ENCODE measurements around the gene RBM33.

Gene RBM33

DNA sequence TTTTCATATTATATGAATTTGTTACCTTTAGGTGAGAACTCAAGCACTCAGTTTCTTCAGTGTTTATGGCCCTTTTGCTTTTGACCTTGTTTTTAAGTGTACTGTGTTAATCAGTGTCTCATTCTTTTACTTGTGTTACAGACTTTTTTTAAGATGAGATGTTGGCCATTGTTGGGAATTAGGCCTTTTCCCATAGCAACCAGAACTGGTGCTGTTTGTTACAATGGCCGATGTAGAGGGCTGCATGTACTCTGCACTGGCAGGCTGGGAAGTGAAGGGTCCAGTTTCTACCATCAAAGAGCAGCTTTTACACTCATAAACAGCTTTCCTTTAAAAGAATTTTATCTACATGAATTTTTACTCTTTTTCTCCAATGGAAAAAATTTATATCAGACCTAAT, 102.7 kb downstream of the RBM33 start:
- TF ChIP-seq CTCF (IDR thresholded peaks at IDR 0.05; ENCODE audit: low read depth, low read length): no peak
- no peak for DNase-seq (ENCODE audit: extremely low read depth, low read depth)

DNA sequence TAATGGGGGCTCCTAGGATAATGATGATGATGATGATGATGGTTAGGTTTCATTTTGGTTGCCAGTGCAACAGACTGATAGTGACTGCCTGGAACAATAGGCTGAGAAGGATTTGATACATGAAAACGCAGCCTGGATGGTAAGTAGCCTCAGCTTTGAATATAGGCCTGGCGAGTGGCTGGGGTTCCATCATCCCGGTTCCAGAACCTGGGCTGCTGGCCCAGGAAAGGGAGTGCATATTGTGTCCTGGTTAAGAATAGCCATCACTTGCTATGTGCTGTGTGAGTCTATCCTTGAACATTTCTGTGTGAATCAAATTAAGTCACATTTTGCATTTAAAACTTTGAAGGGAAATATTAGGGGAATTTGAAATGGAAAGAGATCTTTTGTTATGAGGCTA, 105.1 kb downstream of the RBM33 start:
- DNase-seq (ENCODE audit: extremely low read depth, low read depth): no peak
- TF ChIP-seq CTCF (IDR thresholded peaks at IDR 0.05; ENCODE audit: low read depth, low read length): no peak

GRCh38 chr7:155750255-155751125, 106.0 kb downstream of the RBM33 start:
- no peak for DNase-seq (ENCODE audit: extremely low read depth, low read depth)
- TF ChIP-seq CTCF (IDR thresholded peaks at IDR 0.05; ENCODE audit: low read depth, low read length): no peak

GRCh38 chr7:155751409-155751808, 106.9 kb downstream of the RBM33 start:
- no peak for DNase-seq (ENCODE audit: extremely low read depth, low read depth)
- no peak for TF ChIP-seq CTCF (IDR thresholded peaks at IDR 0.05; ENCODE audit: low read depth, low read length)

DNA sequence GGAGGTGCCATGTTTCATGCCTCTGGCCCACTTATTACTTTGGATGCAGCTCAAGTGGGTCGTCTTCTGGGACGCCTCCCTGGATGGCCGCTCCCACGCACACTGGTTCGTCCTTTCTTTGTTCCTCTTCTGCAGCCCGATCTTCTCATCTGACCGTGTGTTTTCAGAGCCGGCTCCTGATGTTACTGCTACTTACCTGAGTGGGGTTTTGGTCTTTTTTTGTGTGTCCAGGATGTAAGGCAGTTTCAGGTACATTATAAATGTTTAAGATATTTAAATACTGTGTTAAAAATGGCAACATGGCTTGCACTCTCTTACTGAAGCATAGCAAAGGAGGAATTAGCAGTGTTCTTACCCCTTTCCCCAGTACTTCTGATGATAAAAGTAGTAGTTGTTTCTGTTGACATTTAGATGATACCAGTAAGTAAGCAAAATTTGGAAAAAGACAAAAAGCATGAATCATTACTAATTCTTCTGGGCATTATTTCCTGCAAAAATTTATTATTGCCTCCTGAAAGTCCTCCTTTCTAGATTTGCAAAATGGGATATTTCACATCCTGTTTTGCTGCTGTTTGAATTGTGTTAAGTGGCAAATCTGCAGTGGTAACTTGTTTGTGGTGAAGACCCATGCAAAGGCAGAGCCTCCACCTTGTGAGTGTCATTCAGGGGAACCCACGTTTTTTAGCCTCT, 108.4 kb downstream of the RBM33 start:
- DNase-seq (ENCODE audit: extremely low read depth, low read depth): no peak
- TF ChIP-seq CTCF (IDR thresholded peaks at IDR 0.05; ENCODE audit: low read depth, low read length): no peak

DNA sequence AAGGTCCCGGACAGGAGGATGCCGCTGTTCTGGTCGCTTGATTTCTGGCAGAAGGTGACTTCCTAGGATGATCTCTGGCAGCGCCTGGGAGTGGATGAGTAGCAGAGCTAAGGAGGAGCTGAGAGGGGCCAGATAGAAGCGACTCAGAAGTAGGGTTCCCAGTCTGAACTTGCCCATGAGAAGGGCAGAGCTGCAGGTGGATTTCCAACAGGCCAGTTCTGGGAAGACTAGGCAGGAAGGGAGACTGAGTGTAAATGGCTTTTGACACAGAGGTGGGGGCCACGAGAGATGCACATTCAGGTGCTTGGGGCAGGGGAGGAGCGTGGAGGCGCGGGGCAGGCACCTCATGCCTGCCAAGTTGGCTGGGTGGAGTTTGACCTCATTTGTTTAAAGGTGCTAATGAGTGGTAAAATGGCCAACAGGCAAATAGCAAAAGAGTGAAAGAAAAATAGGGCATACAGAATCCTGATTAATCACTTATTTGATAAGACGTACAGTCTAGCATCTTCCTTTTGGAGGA, 109.0 kb downstream of the RBM33 start:
- DNase-seq (ENCODE audit: extremely low read depth, low read depth): no peak
- no peak for TF ChIP-seq CTCF (IDR thresholded peaks at IDR 0.05; ENCODE audit: low read depth, low read length)

DNA sequence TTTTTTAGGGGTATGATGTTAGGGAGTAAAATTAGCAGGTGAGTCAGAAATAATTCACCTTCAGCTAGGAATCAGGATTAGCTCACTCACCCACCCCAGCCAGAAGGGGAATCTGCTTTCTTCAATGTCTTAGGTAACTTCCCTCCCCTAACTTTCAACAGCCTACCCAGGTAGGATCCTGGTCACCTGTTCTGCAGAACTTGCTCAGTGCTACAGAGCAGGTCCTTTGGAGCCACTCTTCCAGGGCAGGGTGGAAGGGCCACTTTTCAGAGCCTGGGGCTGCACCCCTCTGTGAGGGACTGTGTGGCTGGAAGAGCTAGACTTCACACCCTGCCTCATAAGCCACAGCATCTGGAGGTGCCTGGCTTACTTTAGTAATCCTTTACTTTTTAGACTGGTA, 109.7 kb downstream of the RBM33 start:
- TF ChIP-seq CTCF (IDR thresholded peaks at IDR 0.05; ENCODE audit: low read depth, low read length): no peak
- no peak for DNase-seq (ENCODE audit: extremely low read depth, low read depth)
